ENCODE results near the gene GGT5.
"Not testable (repeated sequence)": the region's sequence is repeated elsewhere in the genome, so short reads cannot be mapped to it uniquely, and the experiment has no call there.

GGT5 gene

GRCh38 chr22:24245030-24245431, at the start of gene GGT5:
Gene GGT5 (minus strand): TSS chr22:24245082. CDS start chr22:24244725, 357 bp downstream.
- DNase-seq (ENCODE audit: low read depth), result not testable (repeated sequence)

DNA sequence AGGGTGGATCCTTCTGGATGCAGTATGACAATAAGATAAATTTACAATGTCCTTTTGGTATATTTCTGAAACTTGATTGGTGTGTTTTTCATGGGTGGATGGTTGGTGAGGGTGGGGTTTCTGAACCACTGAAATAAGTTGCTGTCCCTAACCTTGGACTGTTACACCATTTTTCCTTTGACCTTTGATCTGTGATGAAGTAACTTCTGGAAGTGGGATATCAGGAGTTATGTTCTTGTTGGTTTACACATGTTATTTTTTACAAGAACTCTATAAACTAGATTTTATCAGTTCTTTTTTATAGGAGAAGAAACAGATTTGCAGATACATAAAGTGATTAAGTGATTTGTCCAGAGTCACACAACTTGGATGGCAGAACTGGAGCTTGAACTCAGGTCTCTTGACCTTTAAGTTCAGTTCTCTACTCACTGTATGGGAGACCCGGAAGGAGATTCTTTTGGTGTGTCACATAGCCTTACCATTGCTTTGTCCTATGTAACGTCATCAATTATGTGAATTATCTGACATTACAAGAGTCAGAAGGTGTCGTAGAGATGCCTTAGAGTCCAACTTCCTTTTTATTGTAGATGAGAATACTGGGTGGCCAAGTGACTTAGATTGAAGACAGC, 47.4 kb upstream of the GGT5 start:
- DNase-seq (ENCODE audit: low read depth), result not testable (repeated sequence)

GRCh38 chr22:24291515-24292201, 46.8 kb upstream of the GGT5 start:
- DNase-seq (ENCODE audit: low read depth), result no peak

- DNase-seq (ENCODE audit: low read depth), result no peak
Measured at GRCh38 chr22:24290459-24290858, 45.6 kb upstream of the GGT5 start.

DNA sequence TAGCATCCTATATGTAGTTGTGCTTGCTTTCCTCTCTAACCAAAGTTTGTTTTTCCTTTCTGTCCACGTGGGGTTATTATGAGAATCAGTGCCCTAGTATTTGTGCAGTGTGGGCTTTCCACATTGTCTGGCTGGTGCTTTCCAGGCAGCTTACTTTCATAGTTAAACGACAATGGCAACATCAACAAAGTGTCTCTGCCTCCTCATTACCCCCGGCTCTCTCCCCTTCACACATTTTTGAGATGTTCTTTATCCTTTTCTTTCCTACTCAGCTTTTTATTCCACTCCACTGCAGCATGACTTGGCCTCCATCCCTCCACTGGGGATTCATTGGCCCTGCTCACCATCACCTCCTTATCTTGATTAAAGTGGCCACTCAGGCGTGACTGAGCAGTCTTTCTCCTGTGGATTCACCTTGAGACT, 44.9 kb upstream of the GGT5 start:
- no peak for DNase-seq (ENCODE audit: low read depth)

- no peak for DNase-seq (ENCODE audit: low read depth)
Measured at GRCh38 chr22:24289114-24289513, 44.2 kb upstream of the GGT5 start.

- not testable (repeated sequence) for DNase-seq (ENCODE audit: low read depth)
Measured at GRCh38 chr22:24287801-24288200, 42.9 kb upstream of the GGT5 start.

DNA sequence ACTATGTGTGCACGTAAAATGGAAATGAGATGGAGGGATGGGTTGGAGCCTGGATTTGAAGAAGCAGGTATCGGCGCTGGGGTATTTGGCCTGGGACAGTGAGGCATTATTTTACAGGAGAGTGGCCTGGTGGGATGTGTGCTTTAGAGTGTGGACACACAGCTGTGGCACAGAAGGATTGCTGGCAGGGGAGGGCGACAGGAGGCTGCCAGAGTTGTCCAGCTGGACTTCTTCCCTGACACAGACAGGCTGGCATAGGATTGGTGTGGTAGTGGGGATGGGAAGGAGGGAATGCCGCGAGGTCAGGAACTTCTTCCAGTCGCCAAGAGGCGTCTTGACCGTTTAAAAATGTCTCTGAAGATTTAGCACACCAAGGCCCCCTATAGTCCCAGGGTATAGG, 42.3 kb upstream of the GGT5 start:
- not testable (repeated sequence) for DNase-seq (ENCODE audit: low read depth)

DNA sequence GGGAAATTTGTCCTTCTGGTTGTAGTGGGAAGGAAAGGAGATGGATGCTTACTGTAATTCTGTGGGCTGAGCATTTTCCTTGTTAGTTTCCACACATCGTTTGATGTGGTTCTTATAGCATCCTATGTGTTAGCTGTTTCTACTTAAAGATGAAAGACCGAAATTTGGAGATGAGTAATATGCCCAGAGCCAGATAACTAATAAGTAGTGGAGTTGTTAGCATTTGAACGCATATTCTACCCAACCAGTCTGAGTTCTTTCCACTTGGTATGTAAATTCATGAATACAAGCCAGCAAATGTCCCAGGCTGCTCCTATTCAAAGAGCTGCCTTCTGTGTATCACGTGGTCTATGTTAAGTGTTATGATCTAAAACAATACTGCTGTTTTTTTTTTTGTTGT, 40.4 kb upstream of the GGT5 start:
- no peak for DNase-seq (ENCODE audit: low read depth)

GRCh38 chr22:24284747-24285203, 39.9 kb upstream of the GGT5 start:
- DNase-seq (ENCODE audit: low read depth), result no peak

DNA sequence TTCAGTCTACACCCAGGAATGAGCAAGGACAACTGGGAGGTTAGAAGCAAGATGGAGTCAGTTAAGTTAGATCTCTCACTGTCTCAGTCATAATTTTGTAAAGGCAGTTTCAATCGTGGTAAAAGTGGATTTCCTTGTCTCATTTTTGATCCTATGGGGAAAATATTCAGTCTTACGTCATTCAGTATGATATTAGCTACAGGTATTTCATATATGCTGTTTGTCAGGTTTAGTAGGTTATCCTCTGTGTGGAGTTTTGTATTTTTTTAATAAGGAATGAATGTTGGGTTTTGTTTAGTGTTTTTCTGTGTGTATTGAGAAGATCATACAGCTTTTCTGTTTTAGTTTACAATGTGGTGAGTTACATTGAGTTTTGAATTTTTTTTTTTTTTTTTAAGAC, 37.5 kb upstream of the GGT5 start:
- DNase-seq (ENCODE audit: low read depth), result no peak

- not testable (repeated sequence) for DNase-seq (ENCODE audit: low read depth)
Measured at GRCh38 chr22:24280363-24280762, 35.5 kb upstream of the GGT5 start.

DNA sequence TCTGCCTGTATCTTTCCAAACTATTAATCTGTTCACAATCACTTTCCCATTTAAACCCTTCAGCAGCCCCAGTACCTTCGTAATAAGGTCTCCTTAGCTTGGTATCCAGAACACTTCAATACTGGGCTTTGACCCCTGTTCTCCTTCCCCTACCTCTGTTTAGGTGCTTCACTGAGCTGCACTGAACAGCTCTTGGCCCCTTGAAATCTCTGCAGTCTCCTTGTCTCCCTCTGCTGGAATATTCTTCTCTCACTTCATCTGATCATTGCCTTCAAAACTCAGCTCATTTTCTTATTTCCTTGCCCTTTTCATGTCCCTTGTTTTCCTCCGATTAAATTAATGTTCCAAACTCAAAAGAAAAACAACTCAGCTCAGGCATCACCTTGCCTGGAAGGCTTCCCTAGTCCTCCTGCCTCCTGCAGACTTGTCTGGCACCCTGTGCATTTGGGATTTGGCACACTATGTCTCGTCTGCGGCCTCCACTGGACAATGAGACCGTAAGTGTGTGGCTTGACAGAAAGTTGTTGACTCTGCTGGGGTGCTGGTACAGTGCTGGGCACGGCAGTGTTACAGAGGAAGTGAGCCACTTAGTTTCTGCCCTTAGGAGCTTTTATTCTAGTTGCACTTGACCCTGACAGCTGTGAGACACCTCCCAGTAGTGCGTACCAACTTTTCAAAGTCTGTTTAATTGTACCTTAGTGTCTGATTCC, 30.0 kb upstream of the GGT5 start:
- not testable (repeated sequence) for DNase-seq (ENCODE audit: low read depth)

DNA sequence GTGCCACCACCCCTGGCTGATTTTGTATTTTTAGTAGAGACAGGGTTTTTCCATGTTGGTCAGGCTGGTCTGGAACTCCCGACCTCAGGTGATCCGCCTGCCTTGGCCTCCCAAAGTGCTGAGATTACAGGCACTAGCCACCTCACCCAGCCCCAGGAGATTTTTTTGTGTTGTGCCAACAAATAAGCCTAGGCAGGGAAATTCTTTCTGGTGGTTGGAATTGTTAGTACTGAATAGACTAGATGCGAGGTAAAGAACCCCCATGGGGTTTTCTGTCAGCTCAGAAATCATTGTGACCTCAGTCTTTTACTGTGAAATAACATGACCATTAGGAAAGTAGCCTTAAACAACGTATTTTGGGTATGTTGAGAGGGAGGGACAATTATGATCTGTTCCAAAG, 29.0 kb upstream of the GGT5 start:
- DNase-seq (ENCODE audit: low read depth), result not testable (repeated sequence)

- DNase-seq (ENCODE audit: low read depth), result not testable (repeated sequence)
Measured at GRCh38 chr22:24273031-24273430, 28.1 kb upstream of the GGT5 start.

DNA sequence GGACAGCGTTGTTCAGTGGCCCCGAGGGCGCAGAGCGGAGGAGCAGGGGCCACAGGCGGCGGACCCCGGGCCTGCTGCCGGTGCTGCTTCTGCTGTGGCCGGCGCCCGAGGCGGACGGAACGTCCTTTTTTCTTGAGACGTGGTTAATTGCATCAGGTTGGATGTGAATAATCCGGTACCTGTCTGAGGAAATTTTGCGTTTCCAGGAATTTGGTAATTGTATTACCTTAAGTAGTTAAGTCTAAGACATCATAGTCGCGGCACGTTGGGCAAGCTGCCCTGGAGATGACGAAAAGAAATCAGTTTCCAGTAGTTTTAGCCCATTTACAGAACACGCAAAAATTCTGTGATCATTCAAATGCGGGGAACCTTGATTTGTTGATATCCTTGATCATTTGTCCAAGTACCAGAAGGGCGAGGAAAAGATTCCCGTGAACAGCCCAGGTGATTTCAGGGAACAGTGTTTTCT, 26.5 kb upstream of the GGT5 start:
- no peak for DNase-seq (ENCODE audit: low read depth)

DNA sequence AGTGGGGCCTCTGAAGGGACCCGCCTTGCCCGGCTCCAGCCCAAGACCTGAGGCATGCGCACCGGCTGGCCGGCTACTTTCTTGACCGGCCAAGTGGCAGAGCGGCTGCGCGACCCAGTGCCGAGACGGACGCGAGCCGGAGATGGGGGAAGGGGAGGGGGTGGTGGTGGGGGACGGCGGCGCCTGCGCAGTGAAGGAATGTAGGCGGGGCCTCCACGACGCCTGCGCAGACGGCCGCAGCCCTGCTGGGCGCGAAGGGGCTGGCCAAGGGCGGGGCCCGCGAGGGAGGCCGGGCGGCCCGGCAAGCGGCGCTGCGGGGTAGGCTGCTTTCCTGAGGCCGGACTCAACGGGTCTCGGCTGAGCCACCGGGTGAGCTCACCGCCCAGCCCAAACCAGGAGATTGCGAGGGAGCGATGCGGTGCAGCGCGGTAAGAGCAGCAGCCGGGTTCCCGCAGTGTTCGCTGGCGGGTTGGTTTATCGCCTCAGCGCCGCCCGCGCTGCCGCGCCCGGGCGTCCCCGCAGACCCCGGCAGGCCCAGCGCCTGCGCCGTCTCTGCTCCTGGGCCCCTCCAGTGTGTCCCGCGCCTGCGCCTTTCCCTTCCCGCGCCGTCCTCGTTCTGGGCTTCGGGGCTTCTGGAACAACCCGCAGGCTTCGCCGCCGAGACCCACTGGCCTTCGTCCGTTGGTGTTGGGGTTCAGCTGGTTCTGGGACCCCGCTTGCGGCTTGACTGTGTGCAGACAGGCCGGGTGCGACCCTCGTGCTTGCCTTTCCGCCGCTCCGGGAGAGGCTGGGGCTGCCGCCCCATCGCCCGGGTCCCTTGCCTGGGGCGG, 25.9 kb upstream of the GGT5 start, which contains the start of gene SPECC1L:
Gene SPECC1L, plus strand, starts transcription at position 276 of the 830 bp plus-strand sequence. CDS start 31,401 bp downstream, outside the sequence.
- DNase-seq (ENCODE audit: low read depth), result peak; percentile 89

- not testable (repeated sequence) for DNase-seq (ENCODE audit: low read depth)
Measured at GRCh38 chr22:24266495-24266894, 21.6 kb upstream of the GGT5 start.

GRCh38 chr22:24265734-24266133, 20.9 kb upstream of the GGT5 start:
- DNase-seq (ENCODE audit: low read depth), result no peak

DNA sequence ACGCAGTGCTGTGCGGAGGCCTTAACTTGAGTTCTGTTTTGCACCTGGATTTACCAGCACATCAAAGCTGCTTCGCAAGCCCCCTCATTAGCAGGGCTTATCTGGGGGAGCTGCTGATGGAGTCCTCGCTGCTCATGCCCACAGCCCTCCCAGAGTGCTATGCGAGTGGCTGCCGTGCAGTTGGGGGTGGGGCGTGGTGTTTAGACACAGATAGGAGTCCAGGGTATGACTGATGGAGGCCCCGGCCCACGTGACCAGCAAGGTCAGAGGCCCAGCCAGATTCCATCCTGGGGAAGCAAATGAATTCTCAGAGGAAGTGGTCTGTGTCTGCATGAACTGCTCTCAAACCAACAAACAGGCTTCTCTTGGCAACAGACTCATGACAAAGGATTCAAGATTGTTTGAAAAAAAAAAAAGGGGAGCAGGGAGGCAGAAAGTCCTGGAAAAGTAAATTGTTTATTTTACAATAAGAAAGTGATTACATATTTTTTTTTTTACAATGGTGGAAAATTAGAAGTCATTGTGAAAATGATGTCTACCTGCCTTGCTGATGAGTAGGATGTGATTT, 19.5 kb upstream of the GGT5 start:
- DNase-seq (ENCODE audit: low read depth), result not testable (repeated sequence)

GRCh38 chr22:24263479-24263878, 18.6 kb upstream of the GGT5 start:
- not testable (repeated sequence) for DNase-seq (ENCODE audit: low read depth)
